ENCODE data around the gene MAPKBP1.

DNA sequence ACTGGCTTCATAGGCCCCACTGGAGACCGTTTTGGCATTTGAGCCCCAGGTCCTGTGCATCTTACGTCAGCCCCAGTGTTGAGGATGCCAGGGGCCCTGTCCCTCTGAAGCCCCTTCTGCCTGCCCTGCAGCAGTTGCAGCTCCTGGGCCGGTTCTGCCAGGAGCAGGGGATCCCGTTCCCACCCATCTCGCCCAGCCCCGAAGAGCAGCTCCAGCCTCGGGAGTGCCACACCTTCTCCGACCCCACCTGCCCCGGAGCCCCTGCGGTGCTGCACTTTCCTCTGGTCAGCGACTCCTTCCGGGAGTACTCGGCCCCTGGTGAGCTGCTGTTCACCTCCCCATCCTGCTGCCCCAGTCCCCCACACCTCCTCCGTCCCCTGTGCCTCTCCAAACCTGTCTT is 72.9 kb downstream of the MAPKBP1 start:
- TF ChIP-seq CTCF (IDR thresholded peaks at IDR 0.05) (no peak), POLR2A (IDR thresholded peaks at IDR 0.05) (no peak)
